ENCODE measurements around the gene APBB2.

Gene APBB2

DNA sequence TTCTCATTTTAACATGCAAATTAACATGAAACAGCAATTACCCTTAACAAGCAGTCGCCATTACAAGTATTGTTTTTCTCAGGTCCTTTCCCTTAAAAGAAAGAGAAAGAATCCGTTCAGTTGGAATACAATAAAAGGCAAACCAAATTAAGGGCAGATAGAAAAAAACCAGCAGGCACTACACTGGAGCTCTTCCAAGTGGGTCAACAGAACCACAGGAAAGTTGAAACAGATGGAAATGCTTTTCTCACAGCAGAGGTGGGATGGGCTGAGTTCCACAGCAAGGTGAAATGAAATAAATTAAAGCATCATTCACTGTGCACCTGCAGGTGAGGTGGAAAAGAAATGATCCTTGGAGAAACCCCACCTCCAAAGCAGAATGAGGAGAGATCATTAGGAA is 102.6 kb downstream of the APBB2 start:
- TF ChIP-seq YY1 (IDR thresholded peaks at IDR 0.05; ENCODE audit: insufficient read depth, insufficient read length): no peak
- no peak for TF ChIP-seq ZNF274 (IDR thresholded peaks at IDR 0.05; ENCODE audit: low read depth, low read length)
- no peak for TF ChIP-seq SUZ12 (IDR thresholded peaks at IDR 0.05; ENCODE audit: extremely low read depth, insufficient read depth, insufficient read length)
- Histone ChIP-seq H3K4me1 (ENCODE audit: insufficient read depth, insufficient read length) (no peaks in the 10 kb centered on the region), H3K9me3 (ENCODE audit: insufficient read depth, low read length) (no peaks in the 10 kb centered on the region; the same call in 1 of the 2 replicates), H3K9ac (ENCODE audit: insufficient read length, low read depth) (no peak overlapping the region), H3K36me3 (ENCODE audit: insufficient read depth, insufficient read length, low read length) (no peaks in the 10 kb centered on the region), H3K4me3 (ENCODE audit: insufficient read length, low read depth) (no peak overlapping the region), H3K27me3 (ENCODE audit: insufficient read depth, insufficient read length) (no peaks in the 10 kb centered on the region)
- no peak for DNase-seq (ENCODE audit: low read depth, low spot score)

DNA sequence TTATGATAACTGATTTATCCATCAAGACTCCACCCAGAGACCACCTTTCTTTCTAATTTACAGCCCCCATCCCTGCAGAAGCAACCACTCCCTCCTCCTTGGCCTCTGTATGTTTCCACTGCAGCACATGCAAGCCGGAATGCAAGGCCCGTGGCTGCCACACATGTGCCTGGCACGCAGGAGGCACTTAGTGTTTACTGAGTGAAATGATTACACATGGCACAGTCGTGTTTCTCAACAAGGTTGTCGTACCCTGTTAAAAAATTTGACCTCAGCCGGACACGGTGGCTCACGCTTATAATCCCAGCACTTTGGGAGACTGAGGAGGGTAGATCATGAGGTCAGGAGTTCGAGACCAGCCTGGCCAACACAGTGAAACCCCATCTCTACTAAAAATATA is 104.3 kb downstream of the APBB2 start:
- Histone ChIP-seq H3K4me3 (ENCODE audit: insufficient read length, low read depth) (no peak overlapping the region), H3K36me3 (ENCODE audit: insufficient read depth, insufficient read length, low read length) (no peaks in the 10 kb centered on the region), H3K4me1 (ENCODE audit: insufficient read depth, insufficient read length) (no peaks in the 10 kb centered on the region), H3K9me3 (ENCODE audit: insufficient read depth, low read length) (no peaks in the 10 kb centered on the region; the same call in 1 of the 2 replicates), H3K27me3 (ENCODE audit: insufficient read depth, insufficient read length) (no peaks in the 10 kb centered on the region), H3K9ac (ENCODE audit: insufficient read length, low read depth) (no peak overlapping the region)
- no peak for DNase-seq (ENCODE audit: low read depth, low spot score)
- no peak for TF ChIP-seq SUZ12 (IDR thresholded peaks at IDR 0.05; ENCODE audit: extremely low read depth, insufficient read depth, insufficient read length)
- no peak for TF ChIP-seq YY1 (IDR thresholded peaks at IDR 0.05; ENCODE audit: insufficient read depth, insufficient read length)
- no peak for TF ChIP-seq ZNF274 (IDR thresholded peaks at IDR 0.05; ENCODE audit: low read depth, low read length)

DNA sequence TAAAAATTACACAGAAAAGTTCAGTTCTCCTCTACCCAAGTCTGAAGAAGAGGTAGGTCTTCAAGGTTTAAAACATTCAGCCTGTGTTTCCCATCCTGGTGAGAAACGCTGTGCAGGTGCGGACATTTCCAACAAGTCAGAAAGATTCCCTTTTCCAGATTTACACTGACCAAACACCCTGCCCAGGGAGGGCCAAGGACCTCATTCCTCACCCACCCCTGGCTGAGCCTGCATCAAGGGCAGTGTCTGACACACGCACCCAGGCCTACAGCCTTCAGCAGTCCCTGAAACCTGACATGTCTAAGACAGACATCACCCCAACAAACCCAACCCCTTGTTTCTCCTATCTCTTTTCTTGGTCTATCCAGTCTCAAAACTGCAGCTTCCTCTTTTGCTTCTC is 105.9 kb downstream of the APBB2 start:
- no peak overlapping the region for H3K9ac ChIP-seq (ENCODE audit: insufficient read length, low read depth)
- no peak for DNase-seq (ENCODE audit: low read depth, low spot score)

GRCh38 chr4:41106694-41107419 is 107.5 kb downstream of the APBB2 start:
- Histone ChIP-seq H3K4me3 (ENCODE audit: insufficient read length, low read depth) (no peak overlapping the region), H3K9me3 (ENCODE audit: insufficient read depth, low read length) (no peaks in the 10 kb centered on the region; the same call in 1 of the 2 replicates), H3K9ac (ENCODE audit: insufficient read length, low read depth) (no peak overlapping the region), H3K27me3 (ENCODE audit: insufficient read depth, insufficient read length) (no peaks in the 10 kb centered on the region), H3K4me1 (ENCODE audit: insufficient read depth, insufficient read length) (no peaks in the 10 kb centered on the region), H3K36me3 (ENCODE audit: insufficient read depth, insufficient read length, low read length) (no peaks in the 10 kb centered on the region)
- TF ChIP-seq SUZ12 (IDR thresholded peaks at IDR 0.05; ENCODE audit: extremely low read depth, insufficient read depth, insufficient read length): no peak
- no peak for TF ChIP-seq ZNF274 (IDR thresholded peaks at IDR 0.05; ENCODE audit: low read depth, low read length)
- TF ChIP-seq YY1 (IDR thresholded peaks at IDR 0.05; ENCODE audit: insufficient read depth, insufficient read length): no peak
- no peak for DNase-seq (ENCODE audit: low read depth, low spot score)

More for the DNA sequence above, 105.9 kb downstream of the APBB2 start:
- H3K4me1 ChIP-seq (ENCODE audit: insufficient read depth, insufficient read length): no peaks in the 10 kb centered on the region
- no peaks in the 10 kb centered on the region for H3K27me3 ChIP-seq (ENCODE audit: insufficient read depth, insufficient read length)
- no peaks in the 10 kb centered on the region; the same call in 1 of the 2 replicates for H3K9me3 ChIP-seq (ENCODE audit: insufficient read depth, low read length)
- H3K36me3 ChIP-seq (ENCODE audit: insufficient read depth, insufficient read length, low read length): no peaks in the 10 kb centered on the region
- H3K4me3 ChIP-seq (ENCODE audit: insufficient read length, low read depth): no peak overlapping the region
- TF ChIP-seq SUZ12 (IDR thresholded peaks at IDR 0.05; ENCODE audit: extremely low read depth, insufficient read depth, insufficient read length): no peak
- no peak for TF ChIP-seq ZNF274 (IDR thresholded peaks at IDR 0.05; ENCODE audit: low read depth, low read length)
- no peak for TF ChIP-seq YY1 (IDR thresholded peaks at IDR 0.05; ENCODE audit: insufficient read depth, insufficient read length)

GRCh38 chr4:41106081-41106480 is 108.3 kb downstream of the APBB2 start:
- no peaks in the 10 kb centered on the region for H3K27me3 ChIP-seq (ENCODE audit: insufficient read depth, insufficient read length)
- H3K36me3 ChIP-seq (ENCODE audit: insufficient read depth, insufficient read length, low read length): no peaks in the 10 kb centered on the region
- no peaks in the 10 kb centered on the region for H3K4me1 ChIP-seq (ENCODE audit: insufficient read depth, insufficient read length)
- TF ChIP-seq SUZ12 (IDR thresholded peaks at IDR 0.05; ENCODE audit: extremely low read depth, insufficient read depth, insufficient read length) (no peak), YY1 (IDR thresholded peaks at IDR 0.05; ENCODE audit: insufficient read depth, insufficient read length) (no peak), ZNF274 (IDR thresholded peaks at IDR 0.05; ENCODE audit: low read depth, low read length) (no peak)
- no peak for DNase-seq (ENCODE audit: low read depth, low spot score)
- H3K4me3 ChIP-seq (ENCODE audit: insufficient read length, low read depth): no peak overlapping the region
- no peak overlapping the region for H3K9ac ChIP-seq (ENCODE audit: insufficient read length, low read depth)
- no peaks in the 10 kb centered on the region; the same call in 1 of the 2 replicates for H3K9me3 ChIP-seq (ENCODE audit: insufficient read depth, low read length)

DNA sequence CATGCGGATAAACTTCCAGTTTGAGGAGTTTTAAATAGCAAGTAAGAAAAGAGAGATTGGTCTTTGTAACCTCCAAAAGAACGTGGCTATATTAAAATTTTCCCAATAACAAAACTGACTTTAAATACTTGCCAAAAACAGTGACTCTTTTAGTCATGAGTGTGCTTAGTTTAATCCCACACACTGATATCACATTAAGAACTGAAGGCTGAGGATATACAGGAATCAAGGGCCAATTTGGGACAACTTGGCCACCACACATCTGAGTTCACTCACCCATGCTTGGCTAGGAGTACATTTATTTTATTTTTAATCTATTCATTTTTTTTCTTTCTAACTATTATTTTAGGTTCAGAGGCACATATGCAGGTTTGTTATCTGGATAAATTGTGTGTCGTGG is 110.2 kb downstream of the APBB2 start:
- H3K4me1 ChIP-seq (ENCODE audit: insufficient read depth, insufficient read length): no peaks in the 10 kb centered on the region
- no peak for TF ChIP-seq SUZ12 (IDR thresholded peaks at IDR 0.05; ENCODE audit: extremely low read depth, insufficient read depth, insufficient read length)
- TF ChIP-seq ZNF274 (IDR thresholded peaks at IDR 0.05; ENCODE audit: low read depth, low read length): no peak
- no peak overlapping the region for H3K4me3 ChIP-seq (ENCODE audit: insufficient read length, low read depth)
- no peak overlapping the region for H3K9ac ChIP-seq (ENCODE audit: insufficient read length, low read depth)
- no peak for DNase-seq (ENCODE audit: low read depth, low spot score)
- H3K9me3 ChIP-seq (ENCODE audit: insufficient read depth, low read length): no peaks in the 10 kb centered on the region
- H3K27me3 ChIP-seq (ENCODE audit: insufficient read depth, insufficient read length): no peaks in the 10 kb centered on the region
- no peaks in the 10 kb centered on the region for H3K36me3 ChIP-seq (ENCODE audit: insufficient read depth, insufficient read length, low read length)

GRCh38 chr4:41103657-41104056 is 110.7 kb downstream of the APBB2 start:
- no peaks in the 10 kb centered on the region for H3K4me1 ChIP-seq (ENCODE audit: insufficient read depth, insufficient read length)
- DNase-seq (ENCODE audit: low read depth, low spot score): no peak
- no peak overlapping the region for H3K4me3 ChIP-seq (ENCODE audit: insufficient read length, low read depth)
- no peak for TF ChIP-seq YY1 (IDR thresholded peaks at IDR 0.05; ENCODE audit: insufficient read depth, insufficient read length)
- TF ChIP-seq SUZ12 (IDR thresholded peaks at IDR 0.05; ENCODE audit: extremely low read depth, insufficient read depth, insufficient read length): no peak
- TF ChIP-seq ZNF274 (IDR thresholded peaks at IDR 0.05; ENCODE audit: low read depth, low read length): no peak
- no peak overlapping the region for H3K9ac ChIP-seq (ENCODE audit: insufficient read length, low read depth)
- H3K36me3 ChIP-seq (ENCODE audit: insufficient read depth, insufficient read length, low read length): no peaks in the 10 kb centered on the region
- H3K27me3 ChIP-seq (ENCODE audit: insufficient read depth, insufficient read length): no peaks in the 10 kb centered on the region
- H3K9me3 ChIP-seq (ENCODE audit: insufficient read depth, low read length): no peaks in the 10 kb centered on the region
